HG02571 (cell line): ENCODE results near the gene UGCG.

Experiments
- ATAC-seq: cut with Tn5 transposase; IDR thresholded peaks from one replicate; pipeline ENCODE4 v1.9.1; 2021; ENCODE audit warnings: mild to moderate bottlenecking, moderate library complexity; ENCODE audit not compliant: unreplicated experiment

UGCG gene

GRCh38 chr9:111979561-111979960 is 82.9 kb downstream of the UGCG start:
- ATAC-seq = no peak

- ATAC-seq = no peak
Measured at GRCh38 chr9:111980398-111980797, 83.8 kb downstream of the UGCG start.

- ATAC-seq = peak; percentile 49
Measured at GRCh38 chr9:111983484-111983908, 86.9 kb downstream of the UGCG start.

- no peak for ATAC-seq
Measured at GRCh38 chr9:111984086-111984802, 87.6 kb downstream of the UGCG start.
